ENCODE results near the gene SPINT4.

The SPINT4 gene

GRCh38 chr20:45725134-45725533 is 3.0 kb downstream of the SPINT4 start:
- H3K9ac ChIP-seq: no peak overlapping the region
- H3K4me1 ChIP-seq: no peaks in the 10 kb centered on the region
- no peak overlapping the region for H3K4me2 ChIP-seq (ENCODE audit: low read length)
- no peaks in the 10 kb centered on the region for H3K79me2 ChIP-seq
- no peak overlapping the region for H2AFZ ChIP-seq
- no peaks in the 10 kb centered on the region for H3K9me3 ChIP-seq (ENCODE audit: control insufficient read depth, low read length)
- no peaks in the 10 kb centered on the region for H3K36me3 ChIP-seq (ENCODE audit: control insufficient read depth, insufficient read depth, low read length)
- H3K27ac ChIP-seq: no peak overlapping the region
- no peak overlapping the region for H3K4me3 ChIP-seq (ENCODE audit: low read depth, low read length)
- H3K27me3 ChIP-seq (ENCODE audit: control insufficient read depth, insufficient read depth, low read length): no peaks in the 10 kb centered on the region
- no peak for TF ChIP-seq CTCF (IDR thresholded peaks at IDR 0.05)

- Histone ChIP-seq H3K4me3 (ENCODE audit: low read depth, low read length) (no peak overlapping the region), H3K4me2 (ENCODE audit: low read length) (no peak overlapping the region), H3K9me3 (ENCODE audit: control insufficient read depth, low read length) (no peaks in the 10 kb centered on the region), H3K4me1 (no peaks in the 10 kb centered on the region), H3K27ac (no peak overlapping the region), H3K79me2 (no peaks in the 10 kb centered on the region), H3K36me3 (ENCODE audit: control insufficient read depth, insufficient read depth, low read length) (no peaks in the 10 kb centered on the region), H3K9ac (no peak overlapping the region), H3K27me3 (ENCODE audit: control insufficient read depth, insufficient read depth, low read length) (no peaks in the 10 kb centered on the region), H2AFZ (no peak overlapping the region)
- no peak for TF ChIP-seq CTCF (IDR thresholded peaks at IDR 0.05)
Measured at GRCh38 chr20:45727044-45727443, 4.9 kb downstream of the SPINT4 start.

- Histone ChIP-seq H3K4me3 (ENCODE audit: low read depth, low read length) (no peak overlapping the region), H3K79me2 (no peaks in the 10 kb centered on the region), H3K9ac (no peak overlapping the region), H2AFZ (no peak overlapping the region), H3K9me3 (ENCODE audit: control insufficient read depth, low read length) (no peaks in the 10 kb centered on the region), H3K27me3 (ENCODE audit: control insufficient read depth, insufficient read depth, low read length) (no peaks in the 10 kb centered on the region), H3K27ac (no peak overlapping the region), H3K4me2 (ENCODE audit: low read length) (no peak overlapping the region), H3K36me3 (ENCODE audit: control insufficient read depth, insufficient read depth, low read length) (no peaks in the 10 kb centered on the region), H3K4me1 (no peaks in the 10 kb centered on the region)
- TF ChIP-seq CTCF (IDR thresholded peaks at IDR 0.05): no peak
Measured at GRCh38 chr20:45732199-45732598, 10.1 kb downstream of the SPINT4 start.

DNA sequence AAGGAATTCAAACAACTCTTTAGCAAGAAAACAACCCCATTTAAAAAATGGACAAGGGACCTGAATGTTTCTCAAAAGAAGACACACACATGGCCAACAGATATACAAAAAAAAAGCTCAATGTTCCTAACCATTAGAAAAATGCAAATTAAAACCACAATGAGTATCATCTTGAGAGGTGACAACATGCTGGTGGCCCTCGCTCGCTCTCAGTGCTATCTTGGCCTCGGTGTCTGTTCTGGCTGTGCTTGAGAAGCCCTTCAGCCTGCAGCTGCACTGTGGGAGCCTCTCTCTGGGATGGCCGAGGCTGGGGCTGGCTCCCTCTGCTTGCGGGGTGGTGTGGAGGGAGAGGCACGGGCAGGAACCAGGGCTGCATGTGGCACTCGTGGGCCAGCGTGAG is 13.4 kb downstream of the SPINT4 start:
- Histone ChIP-seq H3K9me3 (ENCODE audit: control insufficient read depth, low read length) (no peaks in the 10 kb centered on the region), H3K4me2 (ENCODE audit: low read length) (no peak overlapping the region)
- TF ChIP-seq CTCF (IDR thresholded peaks at IDR 0.05): no peak

GRCh38 chr20:45735988-45736387 is 13.8 kb downstream of the SPINT4 start:
- TF ChIP-seq CTCF (IDR thresholded peaks at IDR 0.05): no peak
- no peak overlapping the region for H3K27ac ChIP-seq
- no peaks in the 10 kb centered on the region for H3K4me1 ChIP-seq
- H2AFZ ChIP-seq: no peak overlapping the region
- no peaks in the 10 kb centered on the region for H3K79me2 ChIP-seq
- H3K27me3 ChIP-seq (ENCODE audit: control insufficient read depth, insufficient read depth, low read length): no peaks in the 10 kb centered on the region
- no peak overlapping the region for H3K4me2 ChIP-seq (ENCODE audit: low read length)
- H3K36me3 ChIP-seq (ENCODE audit: control insufficient read depth, insufficient read depth, low read length): no peaks in the 10 kb centered on the region
- H3K9ac ChIP-seq: no peak overlapping the region
- no peaks in the 10 kb centered on the region for H3K9me3 ChIP-seq (ENCODE audit: control insufficient read depth, low read length)
- no peak overlapping the region for H3K4me3 ChIP-seq (ENCODE audit: low read depth, low read length)

More for the DNA sequence above, 13.4 kb downstream of the SPINT4 start:
- no peaks in the 10 kb centered on the region for H3K36me3 ChIP-seq (ENCODE audit: control insufficient read depth, insufficient read depth, low read length)
- H3K4me1 ChIP-seq: no peaks in the 10 kb centered on the region
- no peak overlapping the region for H3K9ac ChIP-seq
- H3K79me2 ChIP-seq: no peaks in the 10 kb centered on the region
- H2AFZ ChIP-seq: no peak overlapping the region
- H3K27me3 ChIP-seq (ENCODE audit: control insufficient read depth, insufficient read depth, low read length): no peaks in the 10 kb centered on the region
- H3K27ac ChIP-seq: no peak overlapping the region
- no peak overlapping the region for H3K4me3 ChIP-seq (ENCODE audit: low read depth, low read length)

Data from parathyroid adenoma (tissue), 2 donors.